Lower leg skin (tissue), 3 donors: Measurements from ENCODE around the gene ELAVL2.

ENCODE experiments used
- CTCF ChIP-seq, 3 donors: fragments of 450-650 bp; IDR thresholded peaks; one replicate each; pipeline ENCODE4 v1.5.1; 2016; ENCODE audit warnings: antibody characterized with exemption in 3 of 3, mild to moderate bottlenecking in 3 of 3, moderate library complexity in 2 of 3
- POLR2A ChIP-seq, 2 donors: fragments of 450-650 bp; IDR thresholded peaks; one replicate each; pipeline ENCODE4 v1.6.1; 2016 to 2017; ENCODE audit warnings: antibody characterized with exemption in 2 of 2, mild to moderate bottlenecking in 1 of 2, moderate library complexity in 1 of 2

- TF ChIP-seq CTCF (IDR thresholded peaks at IDR 0.05) (no peak), POLR2A (IDR thresholded peaks at IDR 0.05) (no peak)
Observed at GRCh38 chr9:23686896-23687295, 139.1 kb downstream of the ELAVL2 start.
